HG02840 (cell line): ENCODE data around the gene SEMA5A.

ENCODE experiments used
- ATAC-seq: cut with Tn5 transposase; IDR thresholded peaks from one replicate; pipeline ENCODE4 v1.9.1; 2021; ENCODE audit warnings: mild to moderate bottlenecking, moderate library complexity, moderate number of reproducible peaks; ENCODE audit not compliant: unreplicated experiment, low FRiP score

Gene SEMA5A

DNA sequence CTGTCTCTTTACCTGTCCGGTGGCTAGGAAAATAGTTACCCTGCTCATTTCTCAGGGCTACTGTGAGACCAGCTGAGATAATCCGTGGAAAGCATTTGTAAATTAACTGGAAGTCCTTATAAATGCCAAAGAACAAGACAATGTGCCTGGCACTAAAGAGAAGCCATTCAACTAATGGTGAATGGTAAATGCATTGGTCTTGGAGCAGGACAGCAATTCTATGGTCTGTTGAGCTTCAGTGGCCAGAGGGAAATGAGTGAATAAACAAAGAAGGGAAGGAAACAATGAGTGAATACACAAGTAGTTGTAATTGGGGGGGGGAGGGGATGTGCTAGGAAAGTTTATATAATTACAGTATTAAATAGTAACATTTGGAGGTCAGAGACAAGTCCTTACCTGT, 353.6 kb downstream of the SEMA5A start:
- ATAC-seq = no peak

GRCh38 chr5:9189681-9190080, 356.2 kb downstream of the SEMA5A start:
- ATAC-seq = no peak

GRCh38 chr5:9188956-9189355, 356.9 kb downstream of the SEMA5A start:
- ATAC-seq = no peak

DNA sequence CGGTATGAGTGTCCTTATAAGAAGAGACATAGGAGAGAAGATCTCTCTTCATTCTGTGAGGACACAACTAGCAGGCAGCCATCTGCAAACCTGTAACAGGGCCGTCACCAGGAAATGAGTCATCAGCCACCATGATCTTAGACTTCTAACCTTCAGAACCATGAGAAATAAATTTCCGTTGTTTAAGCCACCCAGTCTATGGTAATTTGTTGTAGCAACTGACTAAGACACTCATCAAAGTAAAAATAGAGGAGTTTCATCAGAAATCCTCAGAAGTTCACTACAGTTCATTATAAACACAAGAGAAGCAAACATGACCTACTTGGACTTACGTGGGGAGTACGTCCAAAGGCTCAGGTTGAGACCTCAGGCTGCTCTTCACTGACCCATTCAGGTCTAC, 357.7 kb downstream of the SEMA5A start:
- no peak for ATAC-seq

- no peak for ATAC-seq
These were observed 358.3 kb downstream of the SEMA5A start for GRCh38 chr5:9187614-9188013.

DNA sequence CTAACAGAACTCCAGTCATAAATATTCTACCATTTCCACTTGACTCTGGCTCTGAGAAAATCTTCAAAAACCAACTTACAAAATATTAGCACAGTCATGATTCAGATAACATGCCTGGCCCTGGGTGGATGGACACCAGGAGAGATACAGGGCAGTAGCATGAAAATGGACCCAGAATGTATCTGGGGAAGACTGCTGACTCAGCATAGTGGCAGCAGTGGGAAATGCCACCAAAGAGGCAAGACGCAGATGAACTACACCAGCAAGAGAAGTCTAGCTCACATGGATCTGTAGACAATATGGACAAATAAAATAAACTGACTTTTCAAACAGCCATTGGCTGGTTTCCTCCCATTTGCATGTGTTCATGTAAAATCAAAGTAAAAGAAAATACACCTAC, 359.8 kb downstream of the SEMA5A start:
- no peak for ATAC-seq

GRCh38 chr5:9183992-9184391, 361.9 kb downstream of the SEMA5A start:
- no peak for ATAC-seq

GRCh38 chr5:9182899-9183695, 362.8 kb downstream of the SEMA5A start:
- ATAC-seq = no peak

GRCh38 chr5:9176641-9177040, 369.2 kb downstream of the SEMA5A start:
- ATAC-seq = no peak

- ATAC-seq = no peak
These were observed 371.4 kb downstream of the SEMA5A start for GRCh38 chr5:9174446-9174845.

GRCh38 chr5:9173281-9174048, 372.4 kb downstream of the SEMA5A start:
- no peak for ATAC-seq

DNA sequence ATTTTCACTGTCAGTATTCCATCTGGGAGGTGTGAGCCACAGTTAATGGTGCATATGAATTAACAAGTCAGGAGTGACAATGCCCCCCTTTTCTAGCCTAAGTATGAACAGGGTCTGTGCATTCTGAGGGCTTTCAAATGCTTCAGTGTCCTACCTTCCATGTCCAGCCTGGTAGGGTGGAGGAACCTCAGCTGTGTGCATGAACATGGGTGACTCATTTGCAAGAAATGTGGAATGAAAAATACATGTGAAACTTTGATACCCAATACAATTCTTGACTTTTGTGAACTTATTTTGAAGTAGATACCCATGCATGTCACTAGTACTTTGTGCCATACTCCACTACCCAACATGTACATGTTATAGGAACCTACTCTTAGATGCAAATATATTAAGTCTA, 375.8 kb downstream of the SEMA5A start:
- no peak for ATAC-seq

DNA sequence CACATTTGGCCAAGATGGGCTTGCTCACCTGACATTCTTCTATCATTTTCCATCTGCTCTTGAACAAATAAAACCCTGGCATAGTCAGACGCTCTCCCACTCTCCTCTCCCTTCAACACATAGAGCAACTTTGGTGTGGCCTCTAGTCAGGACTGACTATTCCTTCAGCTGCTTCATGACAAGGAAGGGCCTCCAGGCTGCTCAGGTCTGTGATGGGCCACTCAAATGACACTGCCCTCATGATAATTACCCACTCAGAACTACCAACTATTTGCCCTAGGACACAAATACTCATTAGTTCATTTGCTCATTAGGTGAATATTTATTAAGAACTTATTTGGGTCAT, 376.3 kb downstream of the SEMA5A start:
- ATAC-seq = no peak

- ATAC-seq = no peak
These were observed 376.9 kb downstream of the SEMA5A start for GRCh38 chr5:9168791-9169556.

DNA sequence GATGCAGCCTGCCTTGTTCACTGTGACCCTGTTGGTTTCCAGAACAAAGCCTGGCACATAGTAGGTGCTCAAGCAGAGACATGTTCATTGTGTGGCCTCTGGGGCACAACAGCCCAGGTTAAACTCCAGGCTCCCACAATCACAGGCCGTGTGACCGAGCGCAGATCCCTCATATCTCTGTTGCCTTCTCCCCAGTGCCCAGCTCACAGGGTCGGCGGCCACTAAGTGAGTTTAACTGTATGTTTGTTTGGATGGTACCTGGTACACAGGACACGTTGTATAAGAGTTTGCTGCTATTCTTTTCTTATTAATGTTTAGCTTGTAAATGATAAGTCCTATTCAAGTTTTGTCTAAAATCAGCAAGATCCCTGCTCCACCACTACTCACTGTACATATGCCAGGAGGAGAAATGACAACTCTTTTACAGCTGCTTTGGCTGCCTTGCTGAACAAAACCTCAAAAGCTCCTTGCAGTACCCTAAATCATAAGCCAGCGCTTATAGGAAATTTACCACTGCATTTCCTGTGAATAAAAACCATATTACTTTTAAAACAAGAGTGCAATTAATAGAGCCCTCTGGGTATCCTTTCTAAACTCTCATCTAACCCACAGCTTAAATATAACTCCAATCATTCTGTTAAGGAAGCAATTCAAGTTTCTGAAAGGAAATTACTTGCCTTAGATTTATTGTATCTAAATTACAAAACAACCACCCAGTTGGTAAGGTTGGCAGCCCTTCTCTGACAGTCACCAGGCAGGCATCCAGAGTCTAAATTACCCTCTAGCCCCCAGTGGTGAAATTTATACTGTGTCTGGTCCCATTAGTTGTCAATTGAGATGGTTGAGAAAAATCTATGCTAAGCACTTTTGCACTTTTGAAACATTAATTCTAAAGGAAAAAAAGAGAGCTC, 379.4 kb downstream of the SEMA5A start:
- ATAC-seq = no peak

- no peak for ATAC-seq
These were observed 380.3 kb downstream of the SEMA5A start for GRCh38 chr5:9165546-9165945.

DNA sequence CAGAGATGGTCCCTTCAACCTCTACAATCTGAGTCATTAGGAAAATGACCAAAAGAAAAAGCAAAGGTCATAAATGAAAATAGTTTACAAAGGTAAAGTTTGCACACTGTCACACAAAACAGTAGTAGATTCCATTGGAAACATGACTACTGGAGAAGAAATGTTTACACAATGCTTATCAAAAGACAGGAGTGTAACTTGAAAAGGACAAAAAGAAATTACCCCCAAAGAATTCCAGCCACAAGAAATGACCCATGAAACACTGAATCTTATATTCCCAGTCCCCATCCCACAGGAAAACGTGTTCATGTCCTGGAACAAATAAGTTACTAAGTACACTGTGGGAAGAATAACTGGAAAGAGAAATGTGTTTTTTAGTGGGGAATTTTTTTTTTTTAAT, 385.1 kb downstream of the SEMA5A start:
- no peak for ATAC-seq

GRCh38 chr5:9157811-9158210, 388.1 kb downstream of the SEMA5A start:
- ATAC-seq = no peak

DNA sequence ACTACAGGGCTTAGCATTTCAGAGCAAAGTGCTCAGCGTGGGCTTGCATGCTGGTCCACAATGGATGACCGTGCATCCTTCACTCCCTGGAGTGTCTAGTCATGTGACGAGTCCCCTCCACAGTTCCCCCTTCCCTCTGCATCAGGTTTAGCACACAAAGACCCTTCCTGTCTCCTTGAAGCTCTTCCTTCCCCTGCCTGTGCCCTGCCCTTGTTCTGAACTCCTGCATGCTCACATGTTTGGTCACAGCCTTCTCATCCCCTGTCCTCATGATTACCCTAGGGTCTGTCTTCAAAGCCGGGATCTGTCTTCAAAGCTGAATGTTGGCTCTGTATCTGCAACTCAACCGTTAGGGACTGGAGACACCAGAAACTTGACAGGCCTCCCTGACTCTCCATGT, 388.9 kb downstream of the SEMA5A start:
- ATAC-seq = no peak

DNA sequence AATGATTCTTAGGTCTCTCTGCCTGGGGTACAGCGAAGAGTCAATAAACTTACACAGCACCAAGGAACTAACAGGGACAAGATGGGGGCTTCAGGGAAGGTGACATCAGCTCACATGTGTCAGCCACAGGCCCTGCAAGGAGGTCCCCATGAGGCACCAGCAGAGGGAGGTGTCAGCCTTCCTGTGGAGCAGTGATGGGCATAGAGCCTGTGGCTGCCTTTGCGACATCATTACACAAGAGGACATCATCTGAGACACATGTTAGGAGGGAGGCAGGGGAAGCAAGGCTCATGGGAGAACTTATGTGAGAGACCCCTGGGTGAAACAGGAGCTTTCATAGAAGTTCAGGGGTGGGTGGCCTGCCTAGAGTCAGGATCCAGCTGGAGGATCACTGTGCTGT, 389.6 kb downstream of the SEMA5A start:
- ATAC-seq = no peak
